ENCODE results near the gene RGMA. TPM values are rescaled to one million over a fixed set of nuclear protein-coding genes. Genes with fewer than 3 reads are reported as not detected.

RGMA gene
- total RNA-seq, 1 experiment from 2014 or later: 5.5 TPM

DNA sequence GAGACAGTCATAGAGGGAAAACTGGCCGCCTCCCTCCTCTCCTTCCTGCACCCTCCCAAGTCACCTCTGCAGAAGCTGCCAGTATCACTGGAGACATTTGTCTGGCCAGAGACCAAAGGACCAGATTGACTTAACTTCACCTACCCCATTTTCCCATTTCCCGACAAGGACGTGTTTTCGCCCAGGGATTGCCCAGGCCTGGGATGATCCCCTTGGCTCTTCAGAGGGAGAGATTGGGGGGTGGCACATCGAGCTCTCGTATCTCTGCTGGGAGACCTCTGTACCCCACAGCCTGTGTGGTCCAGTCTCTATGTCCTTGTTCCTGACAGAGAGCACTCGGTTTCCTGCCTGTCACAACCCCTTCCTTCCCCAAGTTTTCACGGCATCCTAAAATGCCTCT is 31.4 kb downstream of the RGMA start:
- Histone ChIP-seq H3K9me3 (ENCODE audit: control insufficient read depth in 1 of 2, insufficient read depth in 1 of 2, low read depth in 1 of 2, low read length in 2 of 2) (no peaks in the 10 kb centered on the region), H3K9me2 (ENCODE audit: insufficient read depth) (no peaks in the 10 kb centered on the region), H3K4me2 (ENCODE audit: low read length) (no peak overlapping the region), H2AFZ (ENCODE audit: low read depth, low read length, poor library complexity, severe bottlenecking) (no peak overlapping the region), H3K27me3 (ENCODE audit: insufficient read depth, low read length) (no peaks in the 10 kb centered on the region), H4K20me1 (ENCODE audit: insufficient read depth) (no peaks in the 10 kb centered on the region), H3K9ac (ENCODE audit: low read length) (no peak overlapping the region), H3K79me2 (ENCODE audit: insufficient read depth, low read length) (no peaks in the 10 kb centered on the region), H3K27ac (ENCODE audit: low read depth, low read length) (no peak overlapping the region), H3K36me3 (ENCODE audit: control insufficient read depth in 1 of 2, insufficient read depth in 2 of 2, low read length in 2 of 2) (no peaks in the 10 kb centered on the region), H3K4me1 (ENCODE audit: control insufficient read depth in 1 of 2, insufficient read depth in 2 of 2, low read length in 2 of 2) (peaks cover 6% of the 10 kb centered on the region in 2 experiments), H3K4me3 (replicated peaks in 1 of 2; ENCODE audit: low read depth in 1 of 2, low read length in 2 of 2) (no peak overlapping the region)
- ChIA-PET CTCF (no interaction called here), POLR2A (no interaction called here), RAD21 (ENCODE audit: low non-redundant PET in 1 of 2, low total read pairs in 2 of 2, uncharacterized antibody in 2 of 2, unreplicated experiment in 2 of 2) (no interaction called here)
- BruUV-seq (replicated peaks): no TSS peak
- no peak for ATAC-seq
- intact Hi-C loops (cut with micrococcal nuclease): no loop called here
- no peak for DNase-seq (ENCODE audit: low read depth, low spot score)
- TF ChIP-seq ATF3 (IDR thresholded peaks at IDR 0.05) (no peak), MAX (IDR thresholded peaks at IDR 0.05) (no peak), ZBTB33 (IDR thresholded peaks at IDR 0.05; ENCODE audit: extremely low read depth, insufficient replicate concordance, low read length) (no peak), TCF7L2 (IDR thresholded peaks at IDR 0.05; ENCODE audit: borderline replicate concordance, extremely low read depth, insufficient read depth, insufficient read length) (no peak), EGR1 (IDR thresholded peaks at IDR 0.05; ENCODE audit: low read depth) (no peak), ZFX (IDR thresholded peaks at IDR 0.05) (no peak), EZH2phosphoT487 (IDR thresholded peaks at IDR 0.05; ENCODE audit: borderline replicate concordance) (no peak), CBX3 (IDR thresholded peaks at IDR 0.05; ENCODE audit: low read depth) (no peak), POLR2A (IDR thresholded peaks at IDR 0.05; ENCODE audit: borderline replicate concordance, extremely low read depth, insufficient read depth, insufficient read length) (no peak), SP1 (IDR thresholded peaks at IDR 0.05; ENCODE audit: low read depth) (no peak)
